Measurements from ENCODE around the gene SERINC1. TPM values are rescaled to one million over a fixed set of nuclear protein-coding genes. Genes with fewer than 3 reads are reported as not detected.

Gene SERINC1
- total and polyA plus RNA-seq, 8 donors = 24.9 to 98.8 (median 50.1) TPM

- H3K36me3 ChIP-seq = peaks cover 0 to 7% (median 0%) of the 10 kb centered on the region in 3 donors
- no peaks in the 10 kb centered on the region for H3K9me3 ChIP-seq
- no peak for FAIRE-seq
- TF ChIP-seq CTCF (IDR thresholded peaks at IDR 0.05) = no peak
- DNase-seq = no peak
- no peaks in the 10 kb centered on the region for H3K27me3 ChIP-seq
- no peak overlapping the region for H3K27ac ChIP-seq
- no peak for ATAC-seq
- H3K4me3 ChIP-seq = no peak overlapping the region
- H3K4me1 ChIP-seq = no peaks in the 10 kb centered on the region
- intact Hi-C loops (cut with DNase I) = no loop called here
- 60 to 61% methylated on average over 1 of the region's 1 CpG for WGBS, 2 donors
Observed at GRCh38 chr6:122416825-122417224, 54.8 kb downstream of the SERINC1 start.

- intact Hi-C loops (cut with DNase I) = no loop called here
- no peak overlapping the region for H3K27ac ChIP-seq
- no peak for ATAC-seq
- no peak for TF ChIP-seq CTCF (IDR thresholded peaks at IDR 0.05)
- DNase-seq = no peak
- no peak overlapping the region for H3K4me3 ChIP-seq
- no peaks in the 10 kb centered on the region for H3K36me3 ChIP-seq
- H3K27me3 ChIP-seq = no peaks in the 10 kb centered on the region
- FAIRE-seq = peak; percentile 20
- H3K4me1 ChIP-seq = no peaks in the 10 kb centered on the region
- H3K9me3 ChIP-seq = no peaks in the 10 kb centered on the region
Observed at GRCh38 chr6:122412001-122412400, 59.6 kb downstream of the SERINC1 start.

- H3K4me3 ChIP-seq = no peak overlapping the region
- ATAC-seq (no peak), FAIRE-seq (no peak), DNase-seq (no peak)
- TF ChIP-seq CTCF (IDR thresholded peaks at IDR 0.05) = no peak
- H3K27me3 ChIP-seq = no peaks in the 10 kb centered on the region
- H3K27ac ChIP-seq = no peak overlapping the region
- H3K36me3 ChIP-seq = no peaks in the 10 kb centered on the region
- WGBS, 2 donors = 70 to 81% methylated on average over 6 of the region's 6 CpGs
- H3K4me1 ChIP-seq = peaks cover 0 to 4% (median 0%) of the 10 kb centered on the region in 3 donors
- no peaks in the 10 kb centered on the region for H3K9me3 ChIP-seq
- intact Hi-C loops (cut with DNase I) = no loop called here
Observed at GRCh38 chr6:122408702-122409458, 62.7 kb downstream of the SERINC1 start.

GRCh38 chr6:122408240-122408639 lies 63.4 kb downstream of the SERINC1 start:
- no peak for TF ChIP-seq CTCF (IDR thresholded peaks at IDR 0.05)
- no peaks in the 10 kb centered on the region for H3K27me3 ChIP-seq
- no peak for DNase-seq
- ATAC-seq = no peak
- H3K4me3 ChIP-seq = no peak overlapping the region
- FAIRE-seq = no peak
- H3K27ac ChIP-seq = no peak overlapping the region
- no peaks in the 10 kb centered on the region for H3K9me3 ChIP-seq
- peaks cover 0 to 4% (median 0%) of the 10 kb centered on the region in 3 donors for H3K4me1 ChIP-seq
- H3K36me3 ChIP-seq = no peaks in the 10 kb centered on the region
- 62 to 66% methylated on average over 1 of the region's 1 CpG for WGBS, 2 donors
- intact Hi-C loops (cut with DNase I) = no loop called here

GRCh38 chr6:122407712-122408111 lies 63.9 kb downstream of the SERINC1 start:
- intact Hi-C loops (cut with DNase I) = no loop called here
- no peak for DNase-seq
- no peak overlapping the region for H3K27ac ChIP-seq
- 48 to 63% methylated on average over 4 of the region's 4 CpGs for whole genome bisulfite sequencing, 2 donors
- ATAC-seq = no peak
- no peaks in the 10 kb centered on the region for H3K36me3 ChIP-seq
- no peak overlapping the region for H3K4me3 ChIP-seq
- no peak for TF ChIP-seq CTCF (IDR thresholded peaks at IDR 0.05)
- H3K27me3 ChIP-seq = no peaks in the 10 kb centered on the region
- peaks cover 0 to 4% (median 0%) of the 10 kb centered on the region in 3 donors for H3K4me1 ChIP-seq
- FAIRE-seq = no peak
- no peaks in the 10 kb centered on the region for H3K9me3 ChIP-seq

Data from pancreas (tissue), 10 donors.